WTC11 (cell line): ENCODE measurements around the gene MSI2.

Source experiments
- CREB1 ChIP-seq: sonication (generic); formaldehyde crosslinking; IDR thresholded peaks from 2 replicates; pipeline ENCODE4 v1.8.0; 2023; ENCODE audit warnings: mild to moderate bottlenecking, missing genetic modification reagents
- CTCF ChIP-seq: fragments of 200-600 bp; IDR thresholded peaks from 2 replicates; pipeline ENCODE4 v1.8.0; 2022; ENCODE audit warnings: antibody characterized with exemption
- EMX1 ChIP-seq: fragments of 250-450 bp; sonication (Bioruptor Pico); IDR thresholded peaks from 2 replicates; pipeline ENCODE4 v1.8.0; 2021; ENCODE audit warnings: mild to moderate bottlenecking
- NFYB ChIP-seq: sonication (generic); formaldehyde crosslinking; conservative IDR thresholded peaks from 2 replicates; pipeline ENCODE4 v1.8.0; 2022; ENCODE audit warnings: low read depth, missing genetic modification reagents
- RELA ChIP-seq: sonication (generic); formaldehyde crosslinking; IDR thresholded peaks from 2 replicates; pipeline ENCODE4 v1.8.1; 2022; ENCODE audit warnings: missing genetic modification reagents, mild to moderate bottlenecking, borderline replicate concordance
- ZNF423 ChIP-seq: fragments of 250-450 bp; sonication (Bioruptor Pico); IDR thresholded peaks from 2 replicates; pipeline ENCODE4 v2.1.2; 2022; ENCODE audit warnings: mild to moderate bottlenecking, moderate library complexity
- ZNF671 ChIP-seq: fragments of 250-450 bp; sonication (Bioruptor Pico); IDR thresholded peaks from 2 replicates; pipeline ENCODE4 v1.8.0; 2021; ENCODE audit warnings: mild to moderate bottlenecking
- TF ChIP-seq, protein P1 (sequence below): sonication (generic); formaldehyde crosslinking; conservative IDR thresholded peaks from 2 replicates; pipeline ENCODE4 v1.8.1; 2022; ENCODE audit warnings: mild to moderate bottlenecking, missing genetic modification reagents
- TF ChIP-seq, protein P2 (sequence below): sonication (generic); formaldehyde crosslinking; IDR thresholded peaks from 2 replicates; pipeline ENCODE4 v1.8.0; 2023; ENCODE audit warnings: missing genetic modification reagents, mild to moderate bottlenecking, borderline replicate concordance

DNA sequence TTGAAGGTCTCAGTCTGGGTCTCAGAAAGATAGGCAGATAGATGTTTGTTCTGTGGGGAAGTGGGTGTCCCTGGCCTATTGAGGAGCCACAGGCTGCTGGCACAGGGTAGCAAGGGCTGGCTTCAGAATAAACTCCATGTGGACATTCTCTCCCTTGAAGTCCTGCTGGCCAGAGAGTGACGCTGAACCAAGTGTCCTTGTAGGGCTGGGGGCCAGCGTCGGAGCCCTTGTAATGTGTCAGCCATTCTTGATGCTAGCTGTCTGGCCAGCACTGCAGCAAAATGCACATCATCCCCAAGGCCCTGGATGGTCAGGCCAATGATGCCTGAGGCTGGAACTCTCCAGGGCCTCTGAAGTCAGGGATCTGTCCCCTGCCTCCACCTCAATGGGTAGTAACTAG is 385.4 kb downstream of the MSI2 start:
- TF ChIP-seq, protein P1, sequence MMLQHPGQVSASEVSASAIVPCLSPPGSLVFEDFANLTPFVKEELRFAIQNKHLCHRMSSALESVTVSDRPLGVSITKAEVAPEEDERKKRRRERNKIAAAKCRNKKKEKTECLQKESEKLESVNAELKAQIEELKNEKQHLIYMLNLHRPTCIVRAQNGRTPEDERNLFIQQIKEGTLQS (CRISPR knock-in tag) = no peak
- TF ChIP-seq CTCF (no peak), EMX1 (no peak), ZNF423 (no peak), NFYB (CRISPR knock-in tag) (no peak), ZNF671 (no peak), CREB1 (CRISPR knock-in tag) (no peak), RELA (CRISPR knock-in tag) (no peak)
- TF ChIP-seq, protein P2, sequence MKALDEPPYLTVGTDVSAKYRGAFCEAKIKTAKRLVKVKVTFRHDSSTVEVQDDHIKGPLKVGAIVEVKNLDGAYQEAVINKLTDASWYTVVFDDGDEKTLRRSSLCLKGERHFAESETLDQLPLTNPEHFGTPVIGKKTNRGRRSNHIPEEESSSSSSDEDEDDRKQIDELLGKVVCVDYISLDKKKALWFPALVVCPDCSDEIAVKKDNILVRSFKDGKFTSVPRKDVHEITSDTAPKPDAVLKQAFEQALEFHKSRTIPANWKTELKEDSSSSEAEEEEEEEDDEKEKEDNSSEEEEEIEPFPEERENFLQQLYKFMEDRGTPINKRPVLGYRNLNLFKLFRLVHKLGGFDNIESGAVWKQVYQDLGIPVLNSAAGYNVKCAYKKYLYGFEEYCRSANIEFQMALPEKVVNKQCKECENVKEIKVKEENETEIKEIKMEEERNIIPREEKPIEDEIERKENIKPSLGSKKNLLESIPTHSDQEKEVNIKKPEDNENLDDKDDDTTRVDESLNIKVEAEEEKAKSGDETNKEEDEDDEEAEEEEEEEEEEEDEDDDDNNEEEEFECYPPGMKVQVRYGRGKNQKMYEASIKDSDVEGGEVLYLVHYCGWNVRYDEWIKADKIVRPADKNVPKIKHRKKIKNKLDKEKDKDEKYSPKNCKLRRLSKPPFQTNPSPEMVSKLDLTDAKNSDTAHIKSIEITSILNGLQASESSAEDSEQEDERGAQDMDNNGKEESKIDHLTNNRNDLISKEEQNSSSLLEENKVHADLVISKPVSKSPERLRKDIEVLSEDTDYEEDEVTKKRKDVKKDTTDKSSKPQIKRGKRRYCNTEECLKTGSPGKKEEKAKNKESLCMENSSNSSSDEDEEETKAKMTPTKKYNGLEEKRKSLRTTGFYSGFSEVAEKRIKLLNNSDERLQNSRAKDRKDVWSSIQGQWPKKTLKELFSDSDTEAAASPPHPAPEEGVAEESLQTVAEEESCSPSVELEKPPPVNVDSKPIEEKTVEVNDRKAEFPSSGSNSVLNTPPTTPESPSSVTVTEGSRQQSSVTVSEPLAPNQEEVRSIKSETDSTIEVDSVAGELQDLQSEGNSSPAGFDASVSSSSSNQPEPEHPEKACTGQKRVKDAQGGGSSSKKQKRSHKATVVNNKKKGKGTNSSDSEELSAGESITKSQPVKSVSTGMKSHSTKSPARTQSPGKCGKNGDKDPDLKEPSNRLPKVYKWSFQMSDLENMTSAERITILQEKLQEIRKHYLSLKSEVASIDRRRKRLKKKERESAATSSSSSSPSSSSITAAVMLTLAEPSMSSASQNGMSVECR (CRISPR knock-in tag) = no peak
